GM18505 (cell line): Measurements from ENCODE around the gene STAT4.

Experiments
- ATAC-seq: cut with Tn5 transposase; IDR thresholded peaks from one replicate; pipeline ENCODE4 v1.9.1; 2021; ENCODE audit not compliant: unreplicated experiment
- POLR2A ChIP-seq: IDR thresholded peaks from 4 replicates; pipeline ENCODE4 v1.6.1; 2011; ENCODE audit warnings: borderline replicate concordance; ENCODE audit not compliant: insufficient read depth, insufficient read length; ENCODE audit errors: extremely low read depth

STAT4 gene

GRCh38 chr2:190982262-190983034, 168.3 kb downstream of the STAT4 start:
- peak; percentile 12 for TF ChIP-seq POLR2A
- ATAC-seq, result no peak

DNA sequence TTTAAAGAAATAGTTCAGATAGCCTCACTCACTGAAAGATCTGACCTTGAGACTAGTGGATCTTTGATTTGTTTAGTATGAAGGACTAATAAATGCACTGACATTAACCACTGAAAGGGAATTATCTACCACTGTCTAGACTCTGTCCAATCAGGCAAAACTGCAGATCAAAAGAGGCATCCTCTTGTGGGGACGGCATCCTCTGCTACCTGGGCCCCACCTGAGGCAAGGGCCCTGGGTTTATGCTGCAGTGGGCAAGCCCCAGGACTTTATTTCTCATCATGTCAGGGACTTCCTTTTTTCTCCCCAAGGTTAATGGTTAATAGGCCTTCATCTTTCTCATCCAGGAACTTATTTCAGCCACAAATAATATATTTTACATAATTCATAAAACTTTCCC, 169.1 kb downstream of the STAT4 start:
- no peak for ATAC-seq
- no peak for TF ChIP-seq POLR2A

DNA sequence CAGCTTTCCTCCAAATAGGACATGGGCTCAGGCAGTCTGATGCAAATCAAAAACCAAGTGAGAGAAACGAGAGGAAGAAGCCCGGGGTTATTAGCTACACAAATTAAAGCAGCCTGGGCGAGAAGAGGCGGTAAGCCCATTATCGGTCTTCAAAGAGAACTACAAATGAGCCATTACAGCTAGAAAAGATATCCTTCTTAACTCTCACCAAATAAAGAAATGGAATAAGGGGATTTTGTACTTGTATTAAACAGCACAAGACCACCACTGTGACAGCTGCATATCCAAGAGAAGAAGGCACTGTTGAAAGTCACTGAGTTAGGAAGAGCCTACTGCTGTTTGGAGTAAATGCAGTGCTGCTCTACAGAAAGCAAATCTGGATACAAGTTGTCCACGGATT, 169.5 kb downstream of the STAT4 start:
- no peak for ATAC-seq
- no peak for TF ChIP-seq POLR2A

- no peak for TF ChIP-seq POLR2A
- no peak for ATAC-seq
These were observed 170.1 kb downstream of the STAT4 start for GRCh38 chr2:190980630-190981209.

GRCh38 chr2:190979906-190980629, 170.7 kb downstream of the STAT4 start:
- ATAC-seq, result no peak
- TF ChIP-seq POLR2A, result peak; percentile 2
